ENCODE data around the gene NME8. TPM values are rescaled to one million over a fixed set of nuclear protein-coding genes. Genes with fewer than 3 reads are reported as not detected.

NME8 gene
- total and polyA plus RNA-seq, 2 donors (not counting 1 experiment from before 2014, with no cell fraction given): not detected

GRCh38 chr7:37823557-37823956, 24.8 kb upstream of the NME8 start:
- no peak overlapping the region for H3K27ac Mint-ChIP-seq
- CTCF ChIA-PET: no interaction called here

GRCh38 chr7:37825038-37825437, 23.4 kb upstream of the NME8 start:
- peaks cover 0 to 3% of the 10 kb centered on the region in 2 donors for H3K4me1 ChIP-seq (ENCODE audit: control insufficient read depth in 2 of 2, insufficient read depth in 2 of 2, low read length in 2 of 2)
- ChIA-PET POLR2A (no interaction called here), CTCF (interaction anchor here (0.6 to 0.9 kb wide), 2 partner anchors 9 to 46 kb away, joined by 3 read pairs; no protein-coding TSS in a partner anchor)
- H3K27me3 Mint-ChIP-seq: no peaks in the 10 kb centered on the region
- H3K9ac ChIP-seq (ENCODE audit: low read length): no peak overlapping the region
- H3K36me3 ChIP-seq (replicated peaks in 1 of 2; ENCODE audit: control extremely low read depth in 1 of 2, control insufficient read depth in 1 of 2, extremely low read depth in 1 of 2, insufficient read depth in 2 of 2, low read length in 1 of 2): no peaks in the 10 kb centered on the region
- no peak overlapping the region for H3K4me3 ChIP-seq (ENCODE audit: control extremely low read depth in 1 of 5, extremely low read depth in 1 of 5, insufficient read depth in 1 of 5, low read depth in 2 of 5, low read length in 4 of 5)
- no peak overlapping the region for H2AFZ ChIP-seq (ENCODE audit: insufficient read depth, low read depth, low read length, poor library complexity, severe bottlenecking)
- no peaks in the 10 kb centered on the region for H3K9me3 Mint-ChIP-seq (ENCODE audit: insufficient read depth)
- TF ChIP-seq CTCF (IDR thresholded peaks at IDR 0.05) (no peak), EZH2 (IDR thresholded peaks at IDR 0.05; ENCODE audit: borderline replicate concordance, insufficient read depth, low read depth, low read length, poor library complexity, severe bottlenecking) (no peak)
- WGBS (ENCODE audit: insufficient coverage): 83% methylated on average over 2 of the region's 3 CpGs
- H3K27me3 ChIP-seq (replicated peaks in 1 of 4; ENCODE audit: control extremely low read depth in 1 of 4, control insufficient read depth in 3 of 4, insufficient read depth in 4 of 4, low read length in 3 of 4): no peaks in the 10 kb centered on the region
- no peak for DNase-seq
- no peak overlapping the region for H3K4me3 Mint-ChIP-seq
- no peaks in the 10 kb centered on the region for H3K9me3 ChIP-seq (ENCODE audit: control extremely low read depth in 1 of 3, control insufficient read depth in 2 of 3, insufficient read depth in 1 of 3, low read length in 2 of 3)
- no peak overlapping the region for H3K27ac ChIP-seq (ENCODE audit: low read length in 2 of 2)
- intact Hi-C loops (cut with micrococcal nuclease): no loop called here
- peaks cover 14% of the 10 kb centered on the region for H3K4me1 Mint-ChIP-seq
- H4K20me1 ChIP-seq (ENCODE audit: control insufficient read depth, insufficient read depth, low read length, poor library complexity, severe bottlenecking): no peaks in the 10 kb centered on the region
- H3K27ac Mint-ChIP-seq: no peak overlapping the region
- ATAC-seq (ENCODE audit: low read depth): no peak
- H3K79me2 ChIP-seq (ENCODE audit: control insufficient read depth, insufficient read depth, low read length): no peaks in the 10 kb centered on the region
- H3K4me2 ChIP-seq (replicated peaks; ENCODE audit: low read depth, low read length, poor library complexity, severe bottlenecking): no peak overlapping the region

More at GRCh38 chr7:37823557-37823956, 24.8 kb upstream of the NME8 start:
- no peak overlapping the region for H3K27ac ChIP-seq (ENCODE audit: low read length in 2 of 2)
- no CpG with 5 or more reads among the region's 2 CpGs for WGBS (ENCODE audit: insufficient coverage)
- POLR2A ChIA-PET: no interaction called here
- H3K27me3 ChIP-seq (replicated peaks in 1 of 4; ENCODE audit: control extremely low read depth in 1 of 4, control insufficient read depth in 3 of 4, insufficient read depth in 4 of 4, low read length in 3 of 4): no peaks in the 10 kb centered on the region
- H4K20me1 ChIP-seq (ENCODE audit: control insufficient read depth, insufficient read depth, low read length, poor library complexity, severe bottlenecking): no peaks in the 10 kb centered on the region
- H3K36me3 ChIP-seq (replicated peaks in 1 of 2; ENCODE audit: control extremely low read depth in 1 of 2, control insufficient read depth in 1 of 2, extremely low read depth in 1 of 2, insufficient read depth in 2 of 2, low read length in 1 of 2): no peaks in the 10 kb centered on the region
- intact Hi-C loops (cut with micrococcal nuclease): no loop called here
- H3K9me3 Mint-ChIP-seq (ENCODE audit: insufficient read depth): no peaks in the 10 kb centered on the region
- no peak overlapping the region for H2AFZ ChIP-seq (ENCODE audit: insufficient read depth, low read depth, low read length, poor library complexity, severe bottlenecking)
- DNase-seq (no peak), ATAC-seq (ENCODE audit: low read depth) (no peak)
- TF ChIP-seq EZH2 (IDR thresholded peaks at IDR 0.05; ENCODE audit: borderline replicate concordance, insufficient read depth, low read depth, low read length, poor library complexity, severe bottlenecking) (no peak), CTCF (IDR thresholded peaks at IDR 0.05) (no peak)
- no peaks in the 10 kb centered on the region for H3K27me3 Mint-ChIP-seq
- no peak overlapping the region for H3K9ac ChIP-seq (ENCODE audit: low read length)
- H3K4me1 ChIP-seq (ENCODE audit: control insufficient read depth in 2 of 2, insufficient read depth in 2 of 2, low read length in 2 of 2): peaks cover 0 to 3% of the 10 kb centered on the region in 2 donors
- H3K4me1 Mint-ChIP-seq: peaks cover 12% of the 10 kb centered on the region
- no peak overlapping the region for H3K4me3 Mint-ChIP-seq
- H3K4me3 ChIP-seq (ENCODE audit: control extremely low read depth in 1 of 5, extremely low read depth in 1 of 5, insufficient read depth in 1 of 5, low read depth in 2 of 5, low read length in 4 of 5): no peak overlapping the region
- no peak overlapping the region for H3K4me2 ChIP-seq (replicated peaks; ENCODE audit: low read depth, low read length, poor library complexity, severe bottlenecking)
- H3K9me3 ChIP-seq (ENCODE audit: control extremely low read depth in 1 of 3, control insufficient read depth in 2 of 3, insufficient read depth in 1 of 3, low read length in 2 of 3): no peaks in the 10 kb centered on the region
- no peaks in the 10 kb centered on the region for H3K79me2 ChIP-seq (ENCODE audit: control insufficient read depth, insufficient read depth, low read length)
